ENCODE measurements around the gene FUT7. TPM values are rescaled to one million over a fixed set of nuclear protein-coding genes. Genes with fewer than 3 reads are reported as not detected.

Gene FUT7
- total and polyA plus RNA-seq, 2 of the 8 experiments (the other 6 are each of a cell fraction or from before 2014, with no cell fraction given): not detected

DNA sequence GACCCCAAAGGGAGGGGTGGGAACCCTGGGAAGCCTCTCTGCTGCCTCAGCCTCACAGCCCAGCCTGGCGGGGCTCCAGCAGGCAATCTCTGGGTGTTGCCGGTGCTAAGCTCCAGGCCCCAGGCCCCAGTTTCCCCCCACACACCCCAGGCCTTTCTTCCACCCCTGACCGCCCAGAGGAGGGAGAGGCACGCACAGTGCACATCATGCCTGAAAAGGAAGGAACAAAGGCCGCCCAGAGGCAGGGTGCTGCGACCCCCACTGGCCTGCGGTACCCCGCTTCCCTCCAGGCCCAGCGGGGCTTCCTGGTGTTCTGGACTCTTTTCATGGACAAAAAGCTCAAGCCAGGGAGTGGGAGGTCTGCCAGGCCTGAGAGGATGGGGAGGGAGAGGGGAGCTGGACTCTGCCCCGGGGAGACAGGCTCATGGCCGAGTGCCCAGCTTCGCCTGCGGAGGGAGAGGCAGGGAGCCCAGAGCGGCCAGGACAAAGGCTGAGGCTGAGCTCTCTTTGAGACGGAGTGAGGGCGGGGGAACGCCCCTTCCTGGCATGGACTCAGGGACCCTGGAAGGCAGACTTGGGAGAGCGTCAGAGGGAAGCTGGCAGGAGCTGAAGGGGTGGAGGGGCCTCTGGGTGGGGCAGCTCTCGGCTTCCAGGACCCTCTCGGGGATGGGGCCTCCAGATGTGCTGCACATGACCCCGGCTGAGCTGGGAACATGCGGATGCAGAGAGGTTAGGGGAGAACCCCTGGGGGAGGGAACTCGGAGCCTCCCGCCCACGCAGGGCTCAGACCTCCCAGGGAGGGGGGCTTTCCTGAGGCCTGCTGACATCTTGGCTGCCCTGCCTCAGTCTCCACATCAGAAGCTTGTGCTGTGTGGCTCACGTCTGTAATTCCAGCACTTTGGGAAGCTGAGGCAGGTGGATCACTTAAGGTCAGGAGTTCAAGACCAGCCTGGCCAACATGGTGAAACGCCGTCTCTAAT, 23.8 kb upstream of the FUT7 start:
- 71% methylated on average over 22 of the region's 28 CpGs; no CpG with 5 or more reads in 1 of the 2 experiments for WGBS, 2 experiments (ENCODE audit: extremely low coverage in 1 of 2, insufficient coverage in 1 of 2, insufficient read length in 1 of 2, insufficient replicate concordance in 2 of 2, low coverage in 1 of 2, low lambda C conversion rate in 2 of 2, missing lambda C conversion rate in 1 of 2)
- no peaks in the 10 kb centered on the region for H3K36me3 ChIP-seq (ENCODE audit: control insufficient read depth in 2 of 4, insufficient read depth in 4 of 4, low read length in 3 of 4)
- H2BK12ac ChIP-seq (ENCODE audit: low read depth, low read length): no peak overlapping the region
- H4K91ac ChIP-seq (replicated peaks; ENCODE audit: insufficient read length, low read length): peak overlapping the region; percentile 55
- H3K14ac ChIP-seq (ENCODE audit: insufficient read length): no peak overlapping the region
- no peak overlapping the region for H2BK20ac ChIP-seq (ENCODE audit: low read length)
- no peak overlapping the region for H3K27ac ChIP-seq (ENCODE audit: low read depth, low read length)
- H2AK5ac ChIP-seq (ENCODE audit: low read depth, low read length): no peak overlapping the region
- H2BK5ac ChIP-seq (ENCODE audit: low read depth, low read length): peak overlapping the region; percentile 13; the same call in 1 of the 2 replicates
- peaks cover 9% of the 10 kb centered on the region; the same call in 1 of the 2 replicates for H3K23me2 ChIP-seq (ENCODE audit: low read depth, low read length)
- no peak overlapping the region for H2BK120ac ChIP-seq (replicated peaks; ENCODE audit: low read depth, low read length)
- H3K27me3 ChIP-seq (replicated peaks in 1 of 4; ENCODE audit: control insufficient read depth in 3 of 4, extremely low read depth in 1 of 4, insufficient read depth in 3 of 4, low read length in 3 of 4): peaks cover 10 to 45% (median 36%) of the 10 kb centered on the region in 4 experiments
- FAIRE-seq: no peak
- H3K56ac ChIP-seq (replicated peaks; ENCODE audit: insufficient read length, low read depth, low read length): no peak overlapping the region
- H3K79me1 ChIP-seq (ENCODE audit: low read depth, low read length): no peaks in the 10 kb centered on the region
- H2BK15ac ChIP-seq (ENCODE audit: low read length): no peak overlapping the region
- H2AFZ ChIP-seq (ENCODE audit: low read length): no peak overlapping the region
- no peak overlapping the region for H3K4ac ChIP-seq (replicated peaks; ENCODE audit: insufficient read length, low read depth, low read length)
- POLR2A ChIA-PET (ENCODE audit: partially characterized antibody): interaction anchor here (0.9 to 1.4 kb wide), 5 partner anchors 10 to 181 kb away, joined by 3 to 5 read pairs (median 3); partner anchors contain the start of gene SAPCD2
- no peak overlapping the region for H4K5ac ChIP-seq (ENCODE audit: insufficient read length, low read depth, low read length)
- H3K9me3 ChIP-seq (ENCODE audit: insufficient read depth in 2 of 2, low read depth in 1 of 2, low read length in 1 of 2): no peaks in the 10 kb centered on the region
- TF ChIP-seq KDM4A (IDR thresholded peaks at IDR 0.05; ENCODE audit: low read depth, low read length, severe bottlenecking) (no peak), EGR1 (IDR thresholded peaks at IDR 0.05; ENCODE audit: borderline replicate concordance, low read depth, low read length) (peak; percentile 34; the same call in 1 of the 2 replicates), SP2 (IDR thresholded peaks at IDR 0.05; ENCODE audit: low read length) (no peak), EP300 (IDR thresholded peaks at IDR 0.05; ENCODE audit: borderline replicate concordance in 1 of 2, low read depth in 2 of 2, low read length in 2 of 2) (no peak), CHD2 (IDR thresholded peaks at IDR 0.05; ENCODE audit: low read length) (no peak), HDAC6 (IDR thresholded peaks at IDR 0.05; ENCODE audit: low read depth, low read length) (no peak)
- no peak overlapping the region; the same call in none of the 2 replicates for H3K18ac ChIP-seq (ENCODE audit: extremely low read depth, low read length)
- H3K4me1 ChIP-seq (replicated peaks in 1 of 4; ENCODE audit: control insufficient read depth in 3 of 4, insufficient read depth in 4 of 4, low read length in 3 of 4): peaks cover 0 to 18% (median 11%) of the 10 kb centered on the region in 4 experiments; a peak in 5 of 7 replicates
- no peak overlapping the region for H3K4me3 ChIP-seq (ENCODE audit: extremely low read depth in 1 of 4, insufficient read depth in 2 of 4, low read depth in 3 of 4, low read length in 4 of 4)
- peak overlapping the region; percentile 88; the same call in 1 of the 2 replicates for H4K8ac ChIP-seq (ENCODE audit: extremely low read depth, insufficient read depth, low read length)
- no peak overlapping the region; a peak in 1 of 4 replicates for H3K4me2 ChIP-seq (ENCODE audit: insufficient read depth in 1 of 2, low read depth in 2 of 2, low read length in 2 of 2)
- no peak overlapping the region for H3K9ac ChIP-seq (replicated peaks in 1 of 4; ENCODE audit: extremely low read depth in 1 of 4, low read depth in 3 of 4, low read length in 3 of 4)
- peaks cover 0 to 2% of the 10 kb centered on the region in 2 experiments for H4K20me1 ChIP-seq (replicated peaks in 1 of 2; ENCODE audit: control insufficient read depth in 1 of 2, insufficient read depth in 2 of 2, low read length in 2 of 2)
- H3K23ac ChIP-seq (ENCODE audit: insufficient read length): no peak overlapping the region
- no peak for DNase-seq (ENCODE audit: low read depth in 1 of 2, low spot score in 2 of 2)
- no peaks in the 10 kb centered on the region for H3K79me2 ChIP-seq (ENCODE audit: control insufficient read depth in 1 of 2, insufficient read depth in 2 of 2, low read length in 2 of 2)
- CTCF ChIA-PET (ENCODE audit: partially characterized antibody): interaction anchor here (0.6 to 8.6 kb wide), 15 partner anchors 9 to 507 kb away, joined by 3 to 156 read pairs (median 4); partner anchors contain the start of genes NPDC1, RNF224 and SAPCD2
